Smooth muscle cell (in vitro differentiated cells): Measurements from ENCODE around the gene XPO1. TPM values are rescaled to one million over a fixed set of nuclear protein-coding genes. Genes with fewer than 3 reads are reported as not detected.

Source experiments
- DNase-seq: peaks from one replicate; lab custom pipeline; 2025; ENCODE audit not compliant: unreplicated experiment; lab: John Stamatoyannopoulos, UW
- H2AFZ ChIP-seq: fragments of 200-600 bp; sonication (generic); 2 replicates; pipeline ENCODE4 v1.6.0; 2016; ENCODE audit warnings: antibody characterized with exemption, low read depth, mild to moderate bottlenecking
- H3F3A ChIP-seq: fragments of 200-600 bp; sonication (generic); 2 replicates; pipeline ENCODE4 v1.6.0; 2017; ENCODE audit warnings: antibody characterized with exemption, low read depth
- H3K27ac ChIP-seq: fragments of 200-600 bp; sonication (generic); 2 replicates; pipeline ENCODE4 v1.5.1; 2016; ENCODE audit warnings: low read depth, mild to moderate bottlenecking
- H3K27me3 ChIP-seq: fragments of 200-600 bp; sonication (generic); 2 replicates; pipeline ENCODE4 v1.6.1; 2016; ENCODE audit warnings: low read depth, mild to moderate bottlenecking
- H3K36me3 ChIP-seq: fragments of 200-600 bp; sonication (generic); 2 replicates; pipeline ENCODE4 v1.5.1; 2016; ENCODE audit warnings: low read depth
- H3K4me1 ChIP-seq: fragments of 200-600 bp; sonication (generic); 2 replicates; pipeline ENCODE4 v1.5.1; 2016; ENCODE audit warnings: low read depth
- H3K4me2 ChIP-seq: fragments of 200-600 bp; sonication (generic); 2 replicates; pipeline ENCODE4 v1.6.0; 2016; ENCODE audit warnings: mild to moderate bottlenecking
- H3K4me3 ChIP-seq: fragments of 200-600 bp; sonication (generic); 2 replicates; pipeline ENCODE4 v1.5.1; 2016; ENCODE audit warnings: mild to moderate bottlenecking
- H3K79me2 ChIP-seq: fragments of 200-600 bp; sonication (generic); 2 replicates; pipeline ENCODE4 v1.6.0; 2016; ENCODE audit warnings: low read depth, mild to moderate bottlenecking
- H3K9ac ChIP-seq: fragments of 200-600 bp; sonication (generic); 2 replicates; pipeline ENCODE4 v1.6.0; 2016; ENCODE audit warnings: low read depth
- H3K9me3 ChIP-seq: fragments of 200-600 bp; sonication (generic); replicated peaks from 2 replicates; pipeline ENCODE4 v1.5.1; 2016; ENCODE audit warnings: low read depth
- H4K20me1 ChIP-seq: fragments of 200-600 bp; sonication (generic); 2 replicates; pipeline ENCODE4 v1.6.0; 2016; ENCODE audit warnings: low read depth
- CTCF ChIP-seq: fragments of 200-600 bp; sonication (generic); IDR thresholded peaks from 2 replicates; pipeline ENCODE4 v1.5.1; 2017; ENCODE audit warnings: borderline replicate concordance, mild to moderate bottlenecking, antibody characterized with exemption; ENCODE audit not compliant: insufficient read depth, poor library complexity, severe bottlenecking
- WGBS: methylation state at CpG from one replicate; pipeline ENCODE4 v1.1.7; 2016; ENCODE audit warnings: low lambda C conversion rate; 5-methylcytosine and 5-hydroxymethylcytosine counted together
- polyA plus RNA-seq: library from polyadenylated mRNA; unstranded; fragments of >200 nt; fragmentation: Nextera tagmentation; extraction: Ambion mirVana; gene quantifications from 2 replicates; pipeline ENCODE4 v1.2.1, GENCODE V29; 2016
- total RNA-seq: library from RNA; depleted of rRNA; stranded (reverse); fragments of >200 nt; gene quantifications from 2 replicates; pipeline ENCODE4 v1.2.3, GENCODE V29; 2014

The XPO1 gene
- total and polyA plus RNA-seq, 2 experiments from 2014 or later, result 42.6 to 449 TPM

DNA sequence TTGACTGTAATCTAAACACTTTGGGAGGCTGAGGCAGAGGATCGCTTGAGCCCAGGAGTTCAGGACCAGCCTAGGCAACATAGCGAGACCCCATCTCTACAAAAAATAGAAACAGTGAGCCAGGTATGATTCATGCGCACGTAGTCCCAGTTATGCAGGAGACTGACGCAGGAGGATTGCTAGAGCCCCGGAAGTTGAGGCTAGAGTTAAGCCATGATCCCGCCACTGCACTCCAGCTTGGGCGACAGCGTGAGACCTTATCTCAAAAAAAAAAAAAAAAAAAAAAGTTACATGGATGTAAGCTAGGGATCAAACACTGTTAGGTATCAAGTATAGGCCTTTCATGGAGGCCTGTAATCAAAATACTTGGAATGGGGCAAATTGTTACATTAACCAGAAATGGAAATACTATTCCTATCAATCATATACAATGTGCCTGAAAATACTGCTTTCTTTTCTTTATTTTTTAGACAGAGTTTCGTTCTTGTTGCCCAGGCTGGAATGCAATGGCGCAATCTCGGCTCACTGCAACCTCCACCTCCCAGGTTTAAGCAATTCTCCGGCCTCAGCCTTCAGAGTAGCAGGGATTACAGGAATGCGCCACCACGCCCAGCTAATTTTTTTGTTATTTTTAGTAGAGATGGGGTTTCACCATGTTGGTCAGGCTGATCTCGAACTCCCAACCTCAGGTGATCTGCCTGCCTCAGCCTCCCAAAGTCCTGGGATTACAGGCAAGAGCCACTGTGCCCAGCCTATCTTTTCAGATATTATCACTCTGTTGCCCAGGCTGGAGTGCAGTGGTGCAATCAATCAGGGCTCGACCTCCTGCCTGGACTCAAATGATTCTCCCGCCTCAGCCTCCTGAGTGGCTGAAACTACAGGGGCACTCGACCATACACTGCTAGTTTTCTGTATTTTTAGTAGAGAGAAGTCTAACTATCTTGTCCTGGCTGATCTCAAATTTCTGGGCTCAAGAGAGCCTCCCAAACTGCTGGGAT lies 27.2 kb downstream of the XPO1 start:
- no peaks in the 10 kb centered on the region for H3F3A ChIP-seq
- H4K20me1 ChIP-seq, result peaks cover 96% of the 10 kb centered on the region
- WGBS, result 93% methylated on average over 19 of the region's 19 CpGs
- no peak for TF ChIP-seq CTCF
- H3K9me3 ChIP-seq, result no peaks in the 10 kb centered on the region
- no peak overlapping the region for H2AFZ ChIP-seq
- H3K27me3 ChIP-seq, result no peaks in the 10 kb centered on the region
- H3K4me3 ChIP-seq, result no peak overlapping the region
- no peak overlapping the region for H3K4me2 ChIP-seq
- no peak overlapping the region for H3K27ac ChIP-seq
- peaks cover 97% of the 10 kb centered on the region for H3K79me2 ChIP-seq
- DNase-seq, result no peak
- H3K4me1 ChIP-seq, result no peaks in the 10 kb centered on the region
- no peak overlapping the region for H3K9ac ChIP-seq
- H3K36me3 ChIP-seq, result no peaks in the 10 kb centered on the region

- H3K36me3 ChIP-seq, result peaks cover 9% of the 10 kb centered on the region
- no peak for TF ChIP-seq CTCF
- H3K79me2 ChIP-seq, result peaks cover 90% of the 10 kb centered on the region
- WGBS, result 96% methylated on average over 2 of the region's 2 CpGs
- no peaks in the 10 kb centered on the region for H3K27me3 ChIP-seq
- no peak overlapping the region for H3K9ac ChIP-seq
- no peak overlapping the region for H2AFZ ChIP-seq
- no peaks in the 10 kb centered on the region for H3F3A ChIP-seq
- peaks cover 92% of the 10 kb centered on the region for H4K20me1 ChIP-seq
- no peak overlapping the region for H3K27ac ChIP-seq
- H3K4me1 ChIP-seq, result no peaks in the 10 kb centered on the region
- no peak for DNase-seq
- no peaks in the 10 kb centered on the region for H3K9me3 ChIP-seq
- no peak overlapping the region for H3K4me2 ChIP-seq
- no peak overlapping the region for H3K4me3 ChIP-seq
These were observed 33.2 kb downstream of the XPO1 start for GRCh38 chr2:61504949-61505348.

DNA sequence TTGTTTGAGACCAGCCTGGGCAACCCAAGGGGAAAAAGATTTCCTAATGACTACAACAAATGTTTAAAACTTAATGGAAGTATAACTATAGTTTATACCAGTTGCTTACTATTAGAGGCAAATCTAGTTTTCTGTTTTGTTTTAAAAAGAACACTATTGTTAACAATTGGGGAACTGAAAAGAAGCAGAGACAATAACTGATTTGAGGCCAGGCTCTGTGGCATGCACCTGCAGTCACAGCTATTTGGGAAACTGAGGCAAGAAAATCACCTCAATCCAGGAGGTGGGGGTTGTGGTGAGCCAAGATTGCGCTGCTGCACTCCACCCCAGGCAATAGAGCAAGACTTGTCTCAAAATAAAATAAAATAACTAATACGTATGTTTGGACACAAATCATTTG lies 39.1 kb downstream of the XPO1 start:
- 100% methylated on average over 2 of the region's 2 CpGs for WGBS
- no peak overlapping the region for H3K27ac ChIP-seq
- no peaks in the 10 kb centered on the region for H3K27me3 ChIP-seq
- no peaks in the 10 kb centered on the region for H3K4me1 ChIP-seq
- no peaks in the 10 kb centered on the region for H3F3A ChIP-seq
- H3K9ac ChIP-seq, result no peak overlapping the region
- no peak overlapping the region for H3K4me3 ChIP-seq
- peaks cover 48% of the 10 kb centered on the region for H3K36me3 ChIP-seq
- DNase-seq, result no peak
- peaks cover 60% of the 10 kb centered on the region for H3K79me2 ChIP-seq
- no peak overlapping the region for H3K4me2 ChIP-seq
- H3K9me3 ChIP-seq, result no peaks in the 10 kb centered on the region
- TF ChIP-seq CTCF, result no peak
- peaks cover 51% of the 10 kb centered on the region for H4K20me1 ChIP-seq
- no peak overlapping the region for H2AFZ ChIP-seq
